HG03196 (cell line): Measurements from ENCODE around the gene FBXW7.

Experiments
- ATAC-seq: cut with Tn5 transposase; IDR thresholded peaks from one replicate; pipeline ENCODE4 v1.9.1; 2021; ENCODE audit not compliant: unreplicated experiment

Gene FBXW7

GRCh38 chr4:152478461-152479237 lies 57.2 kb downstream of the FBXW7 start:
- no peak for ATAC-seq

GRCh38 chr4:152476796-152477195 lies 59.1 kb downstream of the FBXW7 start:
- no peak for ATAC-seq

GRCh38 chr4:152471251-152471792 lies 64.6 kb downstream of the FBXW7 start:
- no peak for ATAC-seq

- ATAC-seq: no peak
Measured at GRCh38 chr4:152468408-152468807, 67.5 kb downstream of the FBXW7 start.

GRCh38 chr4:152467101-152467500 lies 68.8 kb downstream of the FBXW7 start:
- ATAC-seq: no peak

- no peak for ATAC-seq
Measured at GRCh38 chr4:152464030-152464823, 71.7 kb downstream of the FBXW7 start.

GRCh38 chr4:152463562-152463961 lies 72.3 kb downstream of the FBXW7 start:
- ATAC-seq: no peak

GRCh38 chr4:152462695-152463094 lies 73.2 kb downstream of the FBXW7 start:
- ATAC-seq: no peak

- ATAC-seq: peak; percentile 67
Measured at GRCh38 chr4:152462047-152462446, 73.8 kb downstream of the FBXW7 start.

- peak; percentile 31 for ATAC-seq
Measured at GRCh38 chr4:152460488-152460887, 75.4 kb downstream of the FBXW7 start.

GRCh38 chr4:152459326-152459725 lies 76.6 kb downstream of the FBXW7 start:
- no peak for ATAC-seq

- ATAC-seq: no peak
Measured at GRCh38 chr4:152458801-152459302, 77.0 kb downstream of the FBXW7 start.

- no peak for ATAC-seq
Measured at GRCh38 chr4:152456609-152457008, 79.3 kb downstream of the FBXW7 start.

GRCh38 chr4:152455311-152455710 lies 80.6 kb downstream of the FBXW7 start:
- ATAC-seq: no peak

GRCh38 chr4:152454398-152455011 lies 81.4 kb downstream of the FBXW7 start:
- no peak for ATAC-seq

GRCh38 chr4:152451496-152451895 lies 84.4 kb downstream of the FBXW7 start:
- no peak for ATAC-seq

GRCh38 chr4:152448854-152449253 lies 87.0 kb downstream of the FBXW7 start:
- ATAC-seq: no peak

GRCh38 chr4:152448038-152448707 lies 87.7 kb downstream of the FBXW7 start:
- ATAC-seq: no peak

GRCh38 chr4:152443859-152444258 lies 92.0 kb downstream of the FBXW7 start:
- no peak for ATAC-seq

- no peak for ATAC-seq
Measured at GRCh38 chr4:152437561-152437960, 98.3 kb downstream of the FBXW7 start.

- no peak for ATAC-seq
Measured at GRCh38 chr4:152436384-152436783, 99.5 kb downstream of the FBXW7 start.
